ELR (cell line): ENCODE results near the gene L1CAM.
"Not testable (repeated sequence)": the region's sequence is repeated elsewhere in the genome, so short reads cannot be mapped to it uniquely, and the experiment has no call there.

ENCODE experiments used
- DNase-seq: peaks from one replicate; pipeline ENCODE4 v3.0.0-alpha.2; 2015; ENCODE audit warnings: low read depth

Gene L1CAM

DNA sequence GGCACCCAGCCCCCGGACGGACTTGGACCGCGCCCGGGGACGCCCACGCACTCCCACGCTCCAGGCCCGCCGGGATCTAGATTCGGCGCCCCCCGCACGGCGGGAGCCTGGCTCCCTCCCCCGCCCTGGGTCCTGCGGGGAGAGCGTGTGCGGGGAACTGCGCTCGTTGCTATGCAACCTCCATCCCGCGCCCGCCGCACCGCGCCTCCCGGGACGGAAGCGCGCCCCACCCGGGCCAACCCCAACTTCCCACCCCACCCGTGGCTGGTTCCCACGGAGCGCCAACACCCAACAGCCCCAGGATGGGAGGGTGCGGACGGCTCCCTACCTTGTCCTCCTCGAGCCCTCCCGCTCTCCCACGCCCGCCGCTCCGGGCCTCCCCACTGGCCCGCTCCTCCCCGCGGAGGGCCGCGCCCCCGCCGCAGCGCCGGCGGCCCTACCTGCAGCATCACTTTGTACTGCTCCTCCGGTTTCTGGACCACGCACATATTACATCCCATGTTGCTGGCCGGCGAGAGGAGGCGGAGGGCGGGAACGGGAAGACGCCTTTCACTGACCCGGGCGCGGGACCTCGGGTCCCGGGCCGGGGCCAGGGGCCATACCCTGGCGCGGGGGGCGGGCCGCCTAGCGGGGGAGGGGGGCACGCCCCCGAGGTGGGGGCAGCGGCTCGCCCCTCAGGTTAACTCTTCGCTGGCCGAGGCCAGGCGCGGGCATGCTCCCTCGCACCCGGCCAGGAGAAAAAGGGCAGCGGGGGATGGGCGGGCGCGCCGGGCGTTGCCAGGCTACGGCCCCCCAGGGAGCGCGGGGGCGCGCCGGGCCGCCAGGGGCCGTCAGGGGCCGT, 56.0 kb downstream of the L1CAM start, which contains the start of gene PDZD4:
Gene PDZD4, minus strand, starts transcription at position 746 of the 841 bp plus-strand sequence. Its CDS starts 246 bp downstream, at position 500.
- no peak for DNase-seq

DNA sequence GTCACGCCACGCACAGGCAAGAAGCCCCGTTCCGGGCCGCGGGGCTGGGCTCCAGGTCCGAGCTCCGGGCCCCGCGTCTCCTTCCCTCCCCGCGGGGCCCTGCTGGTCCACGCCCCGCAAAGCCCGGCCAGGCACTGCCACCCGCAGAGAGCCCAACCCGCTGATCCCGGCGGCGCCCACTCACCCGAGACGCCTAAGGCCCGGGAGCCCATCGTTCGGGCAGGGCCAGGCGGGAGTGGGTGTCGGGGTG, 56.5 kb downstream of the L1CAM start:
- no peak for DNase-seq

DNA sequence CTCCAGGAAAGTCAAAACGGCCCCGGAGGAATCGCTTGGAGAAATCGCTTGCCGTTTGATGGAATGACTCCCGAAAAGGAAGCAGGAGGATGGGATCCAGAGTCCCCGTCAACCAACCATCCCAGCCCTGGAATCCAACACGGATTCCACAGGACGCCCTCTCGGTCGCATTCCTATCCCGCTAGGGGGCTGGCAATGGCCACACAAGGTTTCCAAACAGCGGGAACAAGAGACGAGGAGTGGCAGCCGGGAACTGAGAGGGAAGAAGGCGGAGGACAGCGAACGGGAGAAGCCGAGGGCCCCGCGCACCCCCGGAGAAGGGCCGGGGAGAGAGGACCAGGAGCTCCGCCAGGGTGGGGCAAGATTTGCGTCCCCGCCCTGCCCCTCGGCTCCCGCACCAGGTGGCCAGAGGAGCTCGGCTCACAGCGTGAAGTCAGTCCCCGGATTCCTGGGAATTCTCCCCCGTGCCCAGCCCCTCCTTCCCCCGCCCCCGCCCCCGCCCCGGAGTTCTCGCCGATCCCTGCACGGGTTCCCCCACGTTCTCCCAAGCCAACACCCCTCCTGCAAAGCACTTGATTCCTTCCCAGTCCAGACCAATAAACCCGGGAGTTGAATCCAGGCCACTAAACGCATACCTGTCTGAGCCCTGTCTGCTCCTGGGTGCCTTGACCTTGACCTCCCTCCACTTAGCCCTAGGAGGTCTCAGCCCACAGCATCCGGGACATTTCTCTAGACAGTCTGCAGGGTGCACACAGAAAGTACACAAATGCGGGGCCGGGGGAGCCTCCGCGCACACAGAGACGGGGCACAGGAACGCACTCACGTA, 57.0 kb downstream of the L1CAM start:
- DNase-seq, result peak; percentile 11

DNA sequence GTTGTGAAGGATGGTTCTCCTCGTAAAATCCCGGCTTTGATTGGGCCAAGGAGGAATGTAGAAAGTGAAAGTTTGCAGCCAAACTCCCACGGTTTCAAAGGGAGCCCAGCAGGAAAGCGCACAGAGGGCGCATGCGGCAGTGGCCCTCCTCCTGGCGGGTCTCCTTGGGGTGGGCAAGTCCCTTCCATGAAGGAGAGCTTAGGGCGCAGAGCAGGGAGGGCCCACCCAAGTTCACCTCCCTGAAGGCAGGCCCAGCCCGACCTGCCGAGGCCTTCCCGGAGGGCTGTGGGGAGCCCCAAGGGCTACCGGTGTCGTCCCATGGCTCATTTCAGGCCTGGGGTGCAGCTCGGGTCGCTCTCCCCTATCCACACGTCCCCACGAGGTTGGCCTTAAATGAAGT, 57.7 kb downstream of the L1CAM start:
- no peak for DNase-seq

DNA sequence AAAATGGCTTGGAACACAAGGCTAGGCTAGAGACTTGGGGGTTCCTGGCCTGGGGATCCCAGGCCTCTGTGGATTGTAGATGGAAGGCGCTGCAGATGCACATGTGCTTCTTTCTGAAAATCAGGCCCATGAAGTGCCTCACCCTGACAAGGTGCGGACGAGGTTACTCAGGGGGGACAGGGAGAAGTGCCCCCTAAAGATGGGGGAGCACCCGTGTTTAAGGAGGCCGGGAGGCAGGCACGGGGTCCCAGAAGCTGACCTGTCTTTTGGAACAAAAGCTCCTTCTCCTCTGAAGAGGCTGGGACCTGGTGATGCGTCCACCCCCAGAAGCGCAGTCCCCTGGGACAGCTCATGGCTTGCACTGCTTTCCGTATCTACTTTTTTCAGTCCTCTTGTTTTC, 58.1 kb downstream of the L1CAM start:
- DNase-seq, result no peak

DNA sequence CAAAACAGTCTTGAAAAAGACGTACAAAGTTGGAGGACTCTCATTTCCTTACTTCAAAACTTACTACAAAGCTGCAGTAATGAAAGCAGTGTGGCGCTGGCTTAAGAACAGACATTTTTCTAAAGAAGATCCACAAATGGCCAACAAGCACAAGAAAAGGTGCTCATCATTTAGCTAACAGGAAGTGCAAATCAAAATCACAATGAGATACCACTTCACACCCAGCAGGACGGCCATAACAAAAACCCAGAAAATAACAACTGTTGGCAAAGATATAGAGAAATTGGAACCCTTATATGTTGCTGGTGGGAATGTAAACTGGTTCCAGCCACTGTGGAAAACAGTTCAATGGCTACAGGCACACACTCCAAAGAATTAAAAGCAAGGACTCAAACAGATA, 59.0 kb downstream of the L1CAM start:
- DNase-seq, result no peak

DNA sequence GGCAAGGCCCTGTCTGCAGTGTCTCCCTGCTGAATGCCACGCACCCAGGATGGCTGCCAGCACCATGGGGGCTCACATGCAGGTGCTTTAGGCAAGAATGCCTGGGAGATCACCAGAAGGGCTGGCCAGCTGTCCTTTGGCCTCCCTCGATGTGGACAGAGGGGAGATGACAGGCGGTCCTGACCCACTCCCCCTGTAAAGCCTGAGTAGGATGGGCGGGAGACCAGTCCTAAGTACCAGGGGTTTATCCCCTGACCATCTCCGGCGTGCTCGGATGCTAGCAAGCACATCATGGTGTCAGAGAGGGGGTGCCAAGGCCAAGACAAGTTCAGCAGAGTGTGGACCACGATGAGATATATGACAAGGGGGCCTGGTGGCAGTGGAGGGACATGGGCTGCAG, 60.9 kb downstream of the L1CAM start:
- DNase-seq, result no peak

DNA sequence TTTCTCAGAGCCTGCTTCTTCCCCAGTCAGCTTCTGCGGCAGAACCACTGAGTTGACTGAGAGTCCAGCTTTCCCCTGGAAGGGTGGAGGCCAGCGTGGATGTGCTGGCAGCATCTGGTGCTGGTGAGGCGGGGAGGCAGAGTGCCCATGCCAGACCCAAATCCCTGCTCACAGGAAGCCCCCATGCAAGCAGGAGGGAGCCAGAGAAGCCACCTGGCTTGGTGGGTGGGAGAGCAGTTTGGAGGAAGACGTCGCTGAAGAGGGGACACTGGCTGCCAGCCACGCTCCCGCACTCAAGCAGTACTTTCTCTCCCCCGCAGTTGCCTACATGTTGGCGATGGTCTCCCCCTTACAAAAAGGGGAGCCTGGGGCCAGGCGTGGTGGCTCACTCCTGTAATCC, 61.6 kb downstream of the L1CAM start:
- DNase-seq, result no peak

DNA sequence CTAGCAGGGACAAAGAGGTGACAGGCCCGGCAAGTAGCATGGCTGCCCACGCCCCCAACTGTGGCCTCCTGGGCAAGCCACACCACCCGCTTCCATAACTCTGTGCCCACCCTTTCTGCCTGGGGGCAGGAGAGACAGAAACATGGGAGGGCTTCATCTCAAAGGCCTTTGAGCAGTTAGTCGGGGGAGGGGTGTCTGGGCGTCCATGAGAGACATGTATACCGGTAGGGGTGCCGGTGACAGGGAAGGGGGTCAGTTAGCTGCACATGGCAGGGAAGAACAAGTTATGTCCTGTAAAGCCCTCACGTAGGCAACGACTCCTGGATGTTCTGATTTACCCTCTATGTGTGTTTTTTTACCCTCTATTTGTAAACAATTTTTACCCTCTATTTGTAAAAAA, 64.9 kb downstream of the L1CAM start:
- DNase-seq, result no peak

DNA sequence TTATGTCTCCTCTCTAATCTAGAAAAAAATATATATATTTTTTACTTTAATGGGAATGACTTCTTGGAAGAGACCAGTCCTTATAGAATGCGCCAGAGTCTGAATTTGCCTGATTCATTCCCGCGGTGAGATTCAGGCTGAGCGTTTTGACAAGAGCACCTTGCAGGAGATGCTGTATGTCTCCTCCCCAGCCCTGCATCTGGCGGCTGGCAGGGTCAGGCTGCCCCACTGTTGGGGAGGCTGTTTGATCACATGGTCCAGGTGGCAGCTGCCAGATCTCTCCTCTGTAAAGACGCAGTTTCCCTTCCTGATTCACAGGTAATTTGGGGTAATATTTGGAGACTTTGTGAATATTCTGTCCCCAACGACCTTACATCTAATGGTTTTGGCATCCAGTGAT, 65.4 kb downstream of the L1CAM start:
- no peak for DNase-seq

DNA sequence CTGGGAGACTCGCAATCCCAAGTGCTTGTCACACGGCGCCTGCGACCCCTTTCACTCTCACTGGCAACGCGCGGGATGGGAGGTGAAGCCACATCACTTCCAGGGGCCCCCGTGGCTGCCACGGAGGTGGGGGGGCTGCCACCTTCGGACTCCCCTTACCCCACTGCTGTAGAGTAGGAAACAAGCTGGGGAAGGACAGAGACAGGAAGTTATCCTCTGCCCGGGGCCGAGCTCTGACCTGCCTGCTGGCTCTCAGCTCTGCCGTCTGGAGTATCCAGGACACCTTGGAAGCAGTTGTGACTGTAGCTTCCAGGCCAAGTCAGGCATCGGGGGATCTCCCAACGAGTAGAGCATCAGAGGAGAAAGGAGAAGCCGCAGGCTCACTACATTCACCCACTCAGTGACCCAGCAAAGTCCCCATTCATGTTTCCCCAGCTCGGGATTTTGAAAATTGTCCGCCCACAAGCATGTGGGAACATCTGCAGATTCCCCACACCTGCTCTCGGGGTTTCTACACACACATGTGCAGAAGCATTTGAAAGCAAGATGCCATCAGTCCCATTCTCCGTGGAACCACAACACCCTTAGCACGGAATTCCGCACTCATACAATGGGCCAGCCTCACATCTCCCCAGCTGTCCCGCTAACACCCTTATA, 66.5 kb downstream of the L1CAM start:
- DNase-seq, result peak; percentile 7

DNA sequence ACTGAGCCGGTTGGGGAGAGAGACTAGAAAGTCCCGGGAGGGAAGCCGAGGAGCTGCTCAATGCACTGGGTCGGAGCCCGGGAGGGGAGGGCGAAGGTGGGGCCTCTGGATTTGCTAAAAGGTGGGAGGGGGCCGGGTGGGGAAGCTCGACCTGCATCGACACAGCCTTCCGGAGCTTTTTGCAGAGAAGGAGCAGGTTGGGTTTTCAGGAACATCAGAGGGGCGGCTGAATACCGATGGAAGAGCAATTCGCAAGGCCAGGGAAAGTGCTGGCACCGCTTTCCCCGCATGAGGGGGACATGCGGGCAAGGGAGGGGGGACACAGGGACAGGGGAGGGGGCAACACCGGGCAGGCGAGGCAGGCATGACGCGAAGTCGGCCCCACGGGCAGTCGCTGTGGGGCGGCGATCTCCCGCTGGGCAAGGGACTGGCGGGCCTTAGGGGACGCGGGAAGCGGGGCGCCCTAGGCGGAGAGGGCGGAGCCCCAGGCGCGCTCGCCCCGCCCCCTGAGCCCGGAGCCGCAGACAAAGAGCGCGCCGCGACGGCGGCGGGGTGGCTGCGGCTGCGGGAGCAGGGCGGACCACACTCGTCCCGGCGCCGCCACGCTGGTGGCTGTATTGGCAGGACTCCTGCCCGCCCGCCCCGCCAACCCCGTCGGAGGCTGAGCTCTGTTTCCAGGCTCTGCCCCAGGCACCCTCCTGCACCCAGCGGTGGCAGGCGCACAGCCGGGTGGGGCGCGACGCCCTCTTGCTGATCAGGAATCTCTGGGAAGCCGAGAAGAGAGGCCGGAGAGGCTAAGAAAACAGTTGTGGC, 67.2 kb downstream of the L1CAM start:
- peak; percentile 37 for DNase-seq

DNA sequence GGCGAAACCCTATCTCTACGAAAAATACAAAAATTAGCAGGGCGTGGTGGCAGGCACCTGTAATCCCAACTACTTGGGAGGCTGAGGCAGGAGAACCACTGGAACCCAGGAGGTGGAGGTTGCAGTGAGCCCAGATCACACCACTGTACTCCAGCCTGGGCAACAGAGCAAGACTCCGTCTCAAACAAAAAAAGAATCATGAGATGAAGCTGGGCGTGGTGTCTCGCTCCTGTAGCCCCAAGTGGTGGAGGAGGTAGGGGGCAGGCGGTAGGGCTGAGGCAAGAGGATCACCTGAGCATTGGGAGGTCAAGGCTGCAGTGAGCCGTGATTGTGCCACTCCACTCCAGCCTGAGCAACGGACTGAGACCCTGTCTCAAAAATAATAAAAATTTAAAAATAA, 67.9 kb downstream of the L1CAM start:
- not testable (repeated sequence) for DNase-seq

DNA sequence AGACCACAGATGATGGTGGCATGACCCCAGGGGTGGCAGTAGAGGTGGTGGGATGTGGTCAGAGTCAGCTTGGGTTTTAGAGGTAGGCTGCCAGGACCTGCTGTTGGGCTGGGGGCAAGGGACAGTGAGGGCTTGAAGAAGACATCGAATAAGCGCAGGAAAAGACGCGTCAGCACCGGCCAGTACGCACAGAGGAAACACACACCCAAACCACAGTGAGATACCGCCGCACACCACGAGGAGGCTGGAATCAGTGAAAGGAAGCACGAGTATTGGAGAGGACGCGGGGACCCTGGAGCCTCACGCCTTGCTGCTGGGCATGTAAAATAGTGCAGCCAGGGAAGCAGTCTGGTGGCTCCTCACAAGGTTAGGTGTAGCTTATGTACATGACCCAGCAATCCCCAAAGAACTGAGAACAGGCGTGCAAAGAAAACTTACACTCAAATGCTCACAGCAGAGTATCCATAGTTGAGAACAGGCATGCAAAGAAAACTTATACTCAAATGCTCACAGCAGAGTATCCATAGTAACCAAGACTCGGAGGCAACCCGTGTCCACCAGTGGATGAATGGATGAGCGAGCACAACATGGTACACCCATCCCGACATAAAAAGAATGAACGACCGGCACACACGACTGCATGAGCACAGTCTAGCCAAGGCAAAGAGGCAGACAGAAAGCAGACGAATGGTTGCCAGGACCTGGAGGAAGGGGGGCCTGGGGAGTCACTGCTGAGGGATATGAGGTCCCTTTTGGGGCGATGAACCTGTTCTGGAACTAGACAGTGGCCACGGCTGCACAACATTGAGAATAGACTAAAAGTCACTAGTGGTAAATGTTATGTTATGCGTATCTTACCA, 68.9 kb downstream of the L1CAM start:
- no peak for DNase-seq

DNA sequence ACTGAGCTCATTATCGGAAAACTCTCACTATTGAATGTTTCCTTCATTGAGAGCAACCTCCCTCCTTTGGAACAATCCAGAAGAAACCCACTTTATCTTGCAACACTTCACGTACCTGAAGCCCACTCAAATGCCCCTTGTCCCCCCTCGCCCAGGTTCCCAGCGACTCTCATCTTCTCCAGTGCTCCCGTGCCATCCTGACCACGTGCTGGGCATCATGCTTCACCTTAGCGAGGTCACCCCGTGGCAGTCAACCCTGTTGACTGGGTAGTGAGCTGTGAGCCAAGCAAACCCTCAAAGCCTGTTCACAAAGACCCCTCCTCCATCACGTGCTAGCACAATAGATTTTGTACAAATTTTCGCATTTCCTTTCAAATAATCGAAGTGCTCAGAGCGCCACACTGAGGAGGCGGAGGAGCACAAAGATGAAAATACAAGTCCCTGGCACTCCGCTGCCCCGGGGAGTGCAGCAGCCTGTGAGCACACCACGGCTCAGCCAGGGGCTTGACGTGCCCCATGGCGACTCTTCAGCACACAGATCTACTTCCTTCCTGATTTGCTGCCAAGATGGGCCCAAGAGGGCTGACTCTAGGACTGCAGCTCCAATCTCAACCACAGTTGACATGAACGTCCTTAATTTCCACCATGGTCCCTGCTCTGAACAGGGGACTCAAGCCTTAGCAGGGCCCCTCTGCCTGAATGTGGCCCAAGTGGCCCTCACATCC, 71.2 kb downstream of the L1CAM start:
- no peak for DNase-seq

DNA sequence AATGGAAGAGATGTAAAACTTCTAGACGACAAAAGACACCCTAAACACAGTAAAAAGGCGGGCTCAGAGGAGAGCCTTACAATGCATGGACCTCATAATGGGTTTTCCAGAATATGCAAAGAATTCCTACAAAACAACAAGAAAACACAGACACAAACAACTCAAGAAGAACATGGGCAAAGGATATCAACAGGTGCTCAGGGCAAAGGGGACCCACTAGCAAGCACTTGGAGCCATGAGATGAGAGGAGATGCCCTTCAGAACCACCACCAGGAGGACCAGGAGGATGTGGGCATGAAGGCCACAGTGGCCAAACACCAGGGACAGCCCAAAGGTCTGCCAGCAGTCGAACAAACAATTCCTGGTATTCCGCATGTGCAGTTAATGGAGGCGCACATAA, 72.8 kb downstream of the L1CAM start:
- DNase-seq, result no peak

DNA sequence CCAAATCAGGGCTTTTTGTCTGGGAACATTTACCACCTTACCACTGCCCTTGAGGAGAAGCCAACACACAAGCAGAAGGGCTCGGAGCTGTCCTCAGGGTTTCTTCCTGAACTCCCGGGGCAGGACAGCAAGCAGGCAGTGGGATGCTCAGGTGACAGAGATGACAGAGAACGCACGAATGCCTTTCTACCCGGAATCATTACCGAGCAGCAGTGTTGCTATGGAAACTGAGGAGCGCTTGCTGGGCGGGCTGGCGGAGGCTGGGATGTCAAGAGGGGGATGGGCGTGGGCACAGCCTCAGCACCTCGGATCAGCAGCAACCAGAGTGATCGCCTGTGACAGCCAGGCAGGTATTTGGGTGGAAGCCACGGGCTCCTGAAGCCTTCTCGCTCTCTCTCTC, 73.8 kb downstream of the L1CAM start:
- no peak for DNase-seq
